ENCODE data around the gene RNASE13. TPM values are rescaled to one million over a fixed set of nuclear protein-coding genes. Genes with fewer than 3 reads are reported as not detected.

Gene RNASE13
- total RNA-seq, 1 donor from 2014 or later, result not detected

DNA sequence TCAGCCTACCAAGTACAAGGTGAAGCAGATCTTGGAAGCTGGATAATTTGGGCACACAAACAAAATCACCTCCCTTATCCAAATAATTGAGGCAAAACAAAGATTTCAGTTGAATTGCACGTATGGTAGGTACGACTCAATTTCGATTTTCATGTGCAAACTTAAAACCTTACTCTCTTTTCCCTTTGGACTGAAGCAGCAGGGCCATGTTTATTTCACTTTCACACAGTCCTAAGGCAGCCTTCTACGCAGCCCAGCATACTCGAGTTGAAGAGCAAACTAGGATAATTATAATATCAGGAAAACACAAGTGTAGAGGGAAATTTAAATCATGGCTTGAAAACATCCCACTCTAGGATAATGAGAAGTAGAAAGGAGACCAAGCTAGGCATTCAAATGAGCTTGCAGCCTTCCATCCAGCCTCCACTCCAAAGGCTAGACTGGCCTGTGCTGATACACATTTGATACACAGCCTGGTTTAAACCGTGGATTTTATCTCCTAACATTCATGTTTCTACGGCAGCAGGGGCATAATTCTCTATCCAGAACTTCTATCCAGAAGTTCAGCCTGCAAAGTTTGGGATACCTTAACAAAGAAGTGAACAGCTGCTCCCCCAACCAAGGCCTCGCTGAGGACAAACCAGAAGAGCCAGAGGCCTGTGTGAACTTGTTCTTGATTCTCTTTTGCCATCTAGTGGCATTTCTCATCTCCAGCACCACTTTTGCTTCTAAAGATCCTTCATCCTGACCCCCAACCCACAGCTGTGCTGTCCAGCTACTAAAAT, 5.2 kb upstream of the RNASE13 start:
- Mint-ChIP-seq H3K36me3 (ENCODE audit: unreplicated experiment) (no peaks in the 10 kb centered on the region), H3K4me1 (ENCODE audit: low read depth, unreplicated experiment) (peaks cover 26% of the 10 kb centered on the region), H3K9me3 (ENCODE audit: unreplicated experiment) (peaks cover 8% of the 10 kb centered on the region), H3K27me3 (ENCODE audit: unreplicated experiment) (peaks cover 5% of the 10 kb centered on the region), H3K4me3 (ENCODE audit: unreplicated experiment) (peak overlapping the region; percentile 26), H3K27ac (ENCODE audit: unreplicated experiment) (peak overlapping the region; percentile 85)
- TF ChIP-seq, protein P1, sequence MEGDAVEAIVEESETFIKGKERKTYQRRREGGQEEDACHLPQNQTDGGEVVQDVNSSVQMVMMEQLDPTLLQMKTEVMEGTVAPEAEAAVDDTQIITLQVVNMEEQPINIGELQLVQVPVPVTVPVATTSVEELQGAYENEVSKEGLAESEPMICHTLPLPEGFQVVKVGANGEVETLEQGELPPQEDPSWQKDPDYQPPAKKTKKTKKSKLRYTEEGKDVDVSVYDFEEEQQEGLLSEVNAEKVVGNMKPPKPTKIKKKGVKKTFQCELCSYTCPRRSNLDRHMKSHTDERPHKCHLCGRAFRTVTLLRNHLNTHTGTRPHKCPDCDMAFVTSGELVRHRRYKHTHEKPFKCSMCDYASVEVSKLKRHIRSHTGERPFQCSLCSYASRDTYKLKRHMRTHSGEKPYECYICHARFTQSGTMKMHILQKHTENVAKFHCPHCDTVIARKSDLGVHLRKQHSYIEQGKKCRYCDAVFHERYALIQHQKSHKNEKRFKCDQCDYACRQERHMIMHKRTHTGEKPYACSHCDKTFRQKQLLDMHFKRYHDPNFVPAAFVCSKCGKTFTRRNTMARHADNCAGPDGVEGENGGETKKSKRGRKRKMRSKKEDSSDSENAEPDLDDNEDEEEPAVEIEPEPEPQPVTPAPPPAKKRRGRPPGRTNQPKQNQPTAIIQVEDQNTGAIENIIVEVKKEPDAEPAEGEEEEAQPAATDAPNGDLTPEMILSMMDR (IDR thresholded peaks at IDR 0.05; ENCODE audit: partially characterized antibody, unreplicated experiment), result no peak
- DNase-seq, result no peak

DNA sequence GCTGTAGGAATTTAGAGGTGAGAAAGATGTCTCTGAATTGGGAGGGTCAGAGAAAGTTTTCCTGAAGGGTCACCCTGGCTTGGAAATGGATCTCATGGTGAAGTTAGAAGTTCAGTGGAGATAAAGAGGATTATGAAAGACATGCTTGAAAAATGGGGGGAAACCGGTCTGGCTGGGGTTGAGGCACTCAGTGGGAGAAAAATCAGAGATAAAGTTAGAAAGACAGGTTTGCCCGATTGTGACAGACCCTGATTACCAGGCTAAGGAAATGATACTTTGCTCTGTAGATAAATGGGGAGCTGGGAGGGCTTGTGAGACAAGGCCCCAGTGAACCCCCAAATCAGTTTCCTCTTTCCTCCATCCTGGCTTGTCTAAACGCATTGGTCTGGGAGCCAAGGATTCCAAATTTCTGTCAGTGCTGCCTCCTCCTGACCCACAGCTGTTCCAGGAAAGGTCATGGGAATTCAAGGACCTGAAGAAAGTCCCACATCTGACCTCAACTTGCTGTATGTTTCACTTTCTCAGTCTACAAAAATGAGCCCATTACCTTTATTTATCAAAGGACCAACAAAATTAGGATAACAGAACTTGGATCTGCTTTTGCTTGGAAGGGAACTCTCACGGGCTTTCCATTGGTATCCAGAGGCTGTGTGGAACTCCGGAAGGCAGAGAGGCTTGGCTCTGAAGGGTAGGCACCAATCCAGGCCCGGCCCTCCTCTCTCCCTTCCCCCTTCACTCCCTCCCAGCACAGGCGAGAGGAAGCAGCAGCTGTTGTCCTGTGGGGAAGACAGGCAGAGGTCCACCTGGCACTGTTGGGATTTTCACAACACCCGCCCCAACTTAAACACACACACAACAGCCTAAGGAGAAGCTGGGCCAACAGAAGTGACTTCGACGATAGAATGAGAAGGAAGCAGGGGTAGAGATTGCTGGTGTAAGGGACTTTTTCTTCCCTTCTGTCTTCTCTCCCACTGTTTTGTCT, 4.1 kb upstream of the RNASE13 start:
- Mint-ChIP-seq H3K36me3 (ENCODE audit: unreplicated experiment) (no peaks in the 10 kb centered on the region), H3K4me1 (ENCODE audit: low read depth, unreplicated experiment) (peaks cover 20% of the 10 kb centered on the region), H3K27me3 (ENCODE audit: unreplicated experiment) (peaks cover 3% of the 10 kb centered on the region), H3K27ac (ENCODE audit: unreplicated experiment) (peak overlapping the region; percentile 85), H3K4me3 (ENCODE audit: unreplicated experiment) (peak overlapping the region; percentile 50), H3K9me3 (ENCODE audit: unreplicated experiment) (peaks cover 8% of the 10 kb centered on the region)
- TF ChIP-seq, protein P1 (IDR thresholded peaks at IDR 0.05; ENCODE audit: partially characterized antibody, unreplicated experiment), result no peak
- DNase-seq, result peak; percentile 26

DNA sequence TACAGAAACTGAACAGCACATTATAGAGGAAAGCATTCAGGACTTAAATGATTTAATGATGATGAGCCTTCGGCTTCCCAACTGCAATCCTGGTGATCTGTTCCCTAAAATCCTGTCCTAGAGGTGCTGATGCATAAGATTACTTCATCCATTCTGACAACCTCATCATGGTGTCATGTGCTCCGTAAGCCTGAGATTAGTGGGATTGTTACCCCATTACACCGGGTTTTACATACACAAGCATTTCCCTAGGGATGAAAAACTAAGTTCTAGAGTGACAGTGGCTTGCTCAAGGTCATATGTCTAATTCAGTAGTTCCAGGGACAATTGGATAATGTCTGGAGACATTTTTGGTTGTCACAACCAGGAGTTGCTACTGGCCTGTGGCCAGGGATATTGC, 2.5 kb upstream of the RNASE13 start:
- no peaks in the 10 kb centered on the region for H3K36me3 Mint-ChIP-seq (ENCODE audit: unreplicated experiment)
- H3K27ac Mint-ChIP-seq (ENCODE audit: unreplicated experiment), result no peak overlapping the region
- peaks cover 17% of the 10 kb centered on the region for H3K4me1 Mint-ChIP-seq (ENCODE audit: low read depth, unreplicated experiment)
- peaks cover 6% of the 10 kb centered on the region for H3K9me3 Mint-ChIP-seq (ENCODE audit: unreplicated experiment)
- H3K27me3 Mint-ChIP-seq (ENCODE audit: unreplicated experiment), result peaks cover 6% of the 10 kb centered on the region
- no peak for DNase-seq
- no peak overlapping the region for H3K4me3 Mint-ChIP-seq (ENCODE audit: unreplicated experiment)
- TF ChIP-seq, protein P1 (IDR thresholded peaks at IDR 0.05; ENCODE audit: partially characterized antibody, unreplicated experiment), result no peak

DNA sequence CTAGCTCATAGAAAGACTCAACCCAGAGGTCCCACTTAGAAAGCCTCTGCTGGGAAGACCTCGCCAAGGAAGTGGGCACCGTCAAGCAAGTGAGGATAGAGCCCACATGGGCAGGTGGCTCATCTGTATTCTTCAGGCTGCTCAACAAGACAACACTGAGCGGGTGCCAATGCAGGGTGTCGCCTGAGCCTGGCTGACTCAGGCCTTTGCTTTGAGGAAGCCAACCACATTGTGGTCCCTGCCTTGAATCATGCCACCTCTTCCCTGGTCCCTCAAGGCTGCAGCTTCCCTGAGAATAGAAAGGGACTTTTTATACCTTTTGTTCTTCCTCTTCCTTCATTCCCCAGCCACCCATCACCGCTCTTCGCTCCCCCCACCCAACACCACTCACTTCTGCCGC, 2.1 kb upstream of the RNASE13 start:
- no peak overlapping the region for H3K27ac Mint-ChIP-seq (ENCODE audit: unreplicated experiment)
- H3K27me3 Mint-ChIP-seq (ENCODE audit: unreplicated experiment), result peaks cover 6% of the 10 kb centered on the region
- H3K4me3 Mint-ChIP-seq (ENCODE audit: unreplicated experiment), result no peak overlapping the region
- TF ChIP-seq, protein P1 (IDR thresholded peaks at IDR 0.05; ENCODE audit: partially characterized antibody, unreplicated experiment), result no peak
- H3K9me3 Mint-ChIP-seq (ENCODE audit: unreplicated experiment), result peaks cover 5% of the 10 kb centered on the region
- DNase-seq, result no peak
- peaks cover 17% of the 10 kb centered on the region for H3K4me1 Mint-ChIP-seq (ENCODE audit: low read depth, unreplicated experiment)
- H3K36me3 Mint-ChIP-seq (ENCODE audit: unreplicated experiment), result no peaks in the 10 kb centered on the region

All from glutamatergic neuron (in vitro differentiated cells).